Upper lobe of left lung (tissue), 4 donors: Measurements from ENCODE around the gene MAN2B2.

Experiments used
- EP300 ChIP-seq, 4 donors: sonication (generic); formaldehyde crosslinking; IDR thresholded peaks; one replicate each; pipeline ENCODE4 v1.5.1; 2017; ENCODE audit warnings: antibody characterized with exemption in 4 of 4, control low read depth in 2 of 4
- POLR2AphosphoS5 ChIP-seq, 2 donors: sonication (generic); formaldehyde crosslinking; IDR thresholded peaks; one replicate each; pipeline ENCODE4 v1.5.1; 2017; ENCODE audit warnings: antibody characterized with exemption in 2 of 2

DNA sequence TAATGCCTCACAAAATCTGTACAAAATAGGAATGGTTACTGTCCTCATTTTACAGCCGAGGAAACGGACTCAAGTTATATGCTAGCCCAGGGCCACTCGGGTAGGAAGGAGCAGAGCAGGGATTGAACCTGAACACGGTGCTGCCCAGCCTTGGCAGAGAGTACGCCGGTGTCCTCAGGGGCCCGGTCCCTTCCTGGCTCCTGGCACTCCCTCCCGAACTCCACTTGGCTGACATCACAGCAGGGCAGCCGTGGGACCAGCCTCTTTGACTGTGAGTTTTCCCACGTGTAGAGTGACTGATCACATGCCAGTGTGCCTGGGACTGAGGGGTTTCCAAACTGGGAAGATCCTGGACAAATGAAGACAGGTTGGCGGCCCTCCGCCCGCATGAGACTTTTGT, 23.7 kb downstream of the MAN2B2 start:
- no peak for TF ChIP-seq EP300 (IDR thresholded peaks at IDR 0.05)
- TF ChIP-seq POLR2AphosphoS5 (IDR thresholded peaks at IDR 0.05): no peak
